SU-DHL-6 (cell line): ENCODE measurements around the gene TBC1D5.

ENCODE experiments used
- H2AFZ ChIP-seq: fragments of 200-600 bp; sonication (generic); 2 replicates; pipeline ENCODE4 v1.6.1; 2014; ENCODE audit warnings: low read depth, mild to moderate bottlenecking, moderate library complexity, mixed read lengths, antibody characterized with exemption, low read length; ENCODE audit not compliant: severe bottlenecking
- H3F3A ChIP-seq: fragments of 200-600 bp; shearing (Covaris generic); 2 replicates; pipeline ENCODE4 v1.6.0; 2016; ENCODE audit warnings: antibody characterized with exemption, mild to moderate bottlenecking; ENCODE audit not compliant: insufficient read depth
- H3K27ac ChIP-seq: fragments of 200-600 bp; sonication (generic); 2 replicates; pipeline ENCODE4 v1.5.1; 2016; ENCODE audit warnings: low read depth, mild to moderate bottlenecking, low read length, moderate library complexity, mixed read lengths
- H3K27me3 ChIP-seq: fragments of 200-600 bp; sonication (generic), shearing (Covaris generic); 2 replicates; pipeline ENCODE4 v1.6.0; 2014; ENCODE audit warnings: mild to moderate bottlenecking, low read length
- H3K36me3 ChIP-seq: fragments of 200-600 bp; sonication (generic); 2 replicates; pipeline ENCODE4 v1.6.1; 2014; ENCODE audit warnings: mild to moderate bottlenecking, low read length, mixed read lengths
- H3K4me2 ChIP-seq: fragments of 300-600, 200-600 bp; shearing (Covaris generic), sonication (generic); 2 replicates; pipeline ENCODE4 v1.6.0; 2014; ENCODE audit warnings: low read length, low read depth, mild to moderate bottlenecking; ENCODE audit not compliant: poor library complexity, severe bottlenecking
- H3K4me3 ChIP-seq: fragments of 200-600 bp; sonication (generic); 2 replicates; pipeline ENCODE4 v1.5.1; 2014; ENCODE audit warnings: antibody characterized with exemption, low read length, mild to moderate bottlenecking, mixed read lengths; ENCODE audit not compliant: insufficient read depth, poor library complexity, severe bottlenecking
- H3K79me2 ChIP-seq: fragments of 200-600 bp; sonication (generic); 2 replicates; pipeline ENCODE4 v1.6.1; 2014; ENCODE audit warnings: mild to moderate bottlenecking, low read length, moderate library complexity; ENCODE audit not compliant: insufficient read depth
- H3K9ac ChIP-seq: fragments of 200-600 bp; sonication (generic); 2 replicates; pipeline ENCODE4 v1.7.0; 2014; ENCODE audit warnings: mild to moderate bottlenecking, low read length
- H3K9me2 ChIP-seq: fragments of 200-600 bp; sonication (generic); replicated peaks from 2 replicates; pipeline ENCODE4 v1.6.1; 2014; ENCODE audit warnings: low read length; ENCODE audit not compliant: insufficient read depth
- H3K9me3 ChIP-seq: fragments of 200-600 bp; sonication (generic); 2 replicates; pipeline ENCODE4 v1.6.1; 2014; ENCODE audit warnings: low read length, mixed read lengths; ENCODE audit not compliant: insufficient read depth
- H4K20me1 ChIP-seq: fragments of 200-600 bp; sonication (generic); 2 replicates; pipeline ENCODE4 v1.6.1; 2014; ENCODE audit warnings: low read depth, mild to moderate bottlenecking, antibody characterized with exemption, low read length, moderate library complexity, mixed read lengths
- CTCF ChIP-seq: fragments of 200-600 bp; sonication (generic); IDR thresholded peaks from one replicate; pipeline ENCODE4 v1.5.1; 2017; ENCODE audit warnings: antibody characterized with exemption, mild to moderate bottlenecking, low read length, moderate library complexity; ENCODE audit not compliant: insufficient read depth, poor library complexity, severe bottlenecking
- EZH2phosphoT487 ChIP-seq: fragments of 200-600 bp; sonication (generic), shearing (Covaris generic); conservative IDR thresholded peaks from 2 replicates; pipeline ENCODE4 v1.6.1; 2018; ENCODE audit warnings: mild to moderate bottlenecking, antibody characterized with exemption, low read length, moderate library complexity, mixed read lengths

The TBC1D5 gene

DNA sequence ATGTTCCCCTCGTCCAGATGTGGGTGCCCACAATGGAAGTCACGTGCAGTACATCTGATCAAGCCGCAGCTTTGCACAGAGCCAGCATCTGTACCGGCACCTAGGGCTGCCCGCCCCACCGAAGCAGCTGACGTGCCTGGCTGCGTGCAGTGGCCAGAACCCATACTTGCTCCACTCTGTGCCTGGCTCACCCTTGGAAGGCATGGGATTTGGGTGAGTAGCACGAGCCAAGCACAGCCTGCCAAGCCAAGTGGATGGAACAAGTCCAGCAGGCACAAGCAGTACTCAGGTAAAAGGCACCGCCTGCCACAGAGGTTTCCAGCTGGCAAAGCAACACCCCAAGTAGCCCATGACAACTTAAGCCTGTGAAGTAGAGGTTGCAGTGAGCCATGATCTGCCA is 261.3 kb downstream of the TBC1D5 start:
- Histone ChIP-seq H3K79me2 (no peaks in the 10 kb centered on the region), H3K9ac (no peak overlapping the region), H3K36me3 (no peaks in the 10 kb centered on the region), H3K9me2 (no peaks in the 10 kb centered on the region), H3K27ac (no peak overlapping the region), H4K20me1 (no peaks in the 10 kb centered on the region), H3K9me3 (peaks cover 4% of the 10 kb centered on the region; the same call in 1 of the 2 replicates), H3K4me3 (no peak overlapping the region), H3K27me3 (no peaks in the 10 kb centered on the region), H3K4me2 (no peak overlapping the region), H2AFZ (no peak overlapping the region), H3F3A (no peaks in the 10 kb centered on the region)
- no peak for TF ChIP-seq CTCF
- no peak for TF ChIP-seq EZH2phosphoT487

- H3F3A ChIP-seq: no peaks in the 10 kb centered on the region
- H4K20me1 ChIP-seq: no peaks in the 10 kb centered on the region
- no peaks in the 10 kb centered on the region for H3K79me2 ChIP-seq
- H3K36me3 ChIP-seq: no peaks in the 10 kb centered on the region
- H3K4me3 ChIP-seq: no peak overlapping the region
- H3K27me3 ChIP-seq: no peaks in the 10 kb centered on the region
- H3K9ac ChIP-seq: no peak overlapping the region
- H2AFZ ChIP-seq: no peak overlapping the region
- H3K9me2 ChIP-seq: no peaks in the 10 kb centered on the region
- TF ChIP-seq CTCF (no peak), EZH2phosphoT487 (no peak)
- peaks cover 4% of the 10 kb centered on the region; the same call in 1 of the 2 replicates for H3K9me3 ChIP-seq
- H3K27ac ChIP-seq: no peak overlapping the region
- H3K4me2 ChIP-seq: no peak overlapping the region
Observed at GRCh38 chr3:17479681-17480405, 262.6 kb downstream of the TBC1D5 start.

GRCh38 chr3:17478673-17479072 is 263.8 kb downstream of the TBC1D5 start:
- Histone ChIP-seq H3K4me3 (no peak overlapping the region), H3K9ac (no peak overlapping the region), H3K9me2 (no peaks in the 10 kb centered on the region), H3K79me2 (no peaks in the 10 kb centered on the region), H3F3A (0 out of 2 replicates have a peak, but pooled peaks cover 2% of the 10 kb centered on the region), H3K36me3 (no peaks in the 10 kb centered on the region), H3K4me2 (no peak overlapping the region), H2AFZ (no peak overlapping the region), H3K9me3 (peaks cover 4% of the 10 kb centered on the region; the same call in 1 of the 2 replicates), H3K27ac (no peak overlapping the region), H4K20me1 (no peaks in the 10 kb centered on the region), H3K27me3 (no peaks in the 10 kb centered on the region)
- TF ChIP-seq CTCF (no peak), EZH2phosphoT487 (no peak)
